GM12874 (cell line): ENCODE data around the gene BACH2.

ENCODE experiments used
- CTCF ChIP-seq: IDR thresholded peaks from 2 replicates; pipeline ENCODE4 v1.5.1; 2011; ENCODE audit warnings: low read depth, mild to moderate bottlenecking, control low read depth, low read length, moderate library complexity; ENCODE audit not compliant: insufficient read depth

Gene BACH2

GRCh38 chr6:89970072-89970471, 326.6 kb downstream of the BACH2 start:
- no peak for TF ChIP-seq CTCF

DNA sequence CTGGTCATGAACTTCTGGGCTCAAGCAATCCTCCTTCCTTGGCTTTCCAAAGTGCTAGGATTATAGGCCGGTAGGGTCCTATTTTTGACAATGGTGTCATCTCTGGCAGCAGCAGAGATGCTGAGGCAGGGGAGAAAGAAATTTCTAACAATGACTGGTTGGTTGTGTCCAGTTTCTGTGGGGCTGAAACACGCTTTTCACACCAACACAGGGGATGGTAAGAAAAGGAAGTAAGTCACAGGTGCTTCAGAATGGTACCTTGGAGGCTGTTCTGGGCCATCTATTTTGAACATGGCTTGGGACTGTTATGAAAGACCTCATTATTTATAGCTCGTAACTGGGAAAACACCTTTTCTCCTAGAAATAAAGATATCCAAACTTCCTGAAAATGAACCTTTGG, 329.7 kb downstream of the BACH2 start:
- TF ChIP-seq CTCF, result no peak

- no peak for TF ChIP-seq CTCF
Observed at GRCh38 chr6:89966228-89966544, 330.5 kb downstream of the BACH2 start.

GRCh38 chr6:89965441-89966227, 331.0 kb downstream of the BACH2 start:
- TF ChIP-seq CTCF, result no peak

GRCh38 chr6:89963391-89963790, 333.3 kb downstream of the BACH2 start:
- TF ChIP-seq CTCF, result no peak

GRCh38 chr6:89961481-89961880, 335.2 kb downstream of the BACH2 start:
- TF ChIP-seq CTCF, result no peak

DNA sequence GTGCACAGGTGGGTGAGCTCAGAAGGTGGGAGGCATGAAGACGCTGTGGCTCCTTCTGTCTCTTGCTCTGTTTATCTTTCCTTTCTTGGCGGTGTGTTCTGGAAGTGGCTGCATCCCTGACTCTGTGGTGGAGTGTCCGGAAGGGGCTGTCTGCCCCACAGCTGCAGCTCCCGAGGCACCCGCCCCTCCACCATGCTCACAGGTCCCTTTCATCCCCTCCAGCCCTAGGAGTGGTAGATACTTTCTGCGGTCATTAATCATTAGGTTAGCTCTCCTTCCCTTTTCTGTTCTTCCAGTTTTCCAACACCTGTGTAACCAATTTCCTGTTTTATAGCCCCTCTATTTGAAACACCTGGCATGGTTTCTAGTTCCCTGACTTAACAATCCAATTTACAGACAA, 336.8 kb downstream of the BACH2 start:
- TF ChIP-seq CTCF, result no peak
